HEK293 (cell line): ENCODE measurements around the gene SERTAD4.

Source experiments
- CTCF ChIA-PET: fragments of 350-600 bp; formaldehyde crosslinking; extraction: SDS; loops from one replicate; lab custom pipeline; 2021; ENCODE audit warnings: antibody characterized with exemption; lab: Yijun Ruan, JAX
- POLR2A ChIA-PET: fragments of 300-600 bp; formaldehyde crosslinking; extraction: SDS; loops from one replicate; lab custom pipeline; 2020; ENCODE audit warnings: antibody characterized with exemption, inconsistent platforms; lab: Yijun Ruan, JAX
- H3K27ac ChIP-seq: fragments of 200-500 bp; sonication (Bioruptor generic); 2 replicates; pipeline ENCODE4 v1.5.1; 2014; ENCODE audit warnings: low read depth, low read length, control low read depth, inconsistent platforms; ENCODE audit errors: extremely low read depth
- H3K36me3 ChIP-seq, 2 experiments: fragments of 200-500 bp in 1 of 2; sonication (Bioruptor generic) in 1 of 2; 1 replicate in 1 of 2; 2 replicates in 1 of 2; pipeline ENCODE4 v1.5.1; 2014 to 2017; ENCODE audit warnings: inconsistent platforms in 2 of 2, low read length in 2 of 2; ENCODE audit not compliant: control insufficient read depth in 2 of 2, insufficient read depth in 1 of 2
- H3K4me1 ChIP-seq: fragments of 200-500 bp; sonication (Bioruptor generic); 2 replicates; pipeline ENCODE4 v1.5.1; 2014; ENCODE audit warnings: mild to moderate bottlenecking, low read length, inconsistent platforms; ENCODE audit not compliant: control insufficient read depth, insufficient read depth
- H3K4me3 ChIP-seq: 2 replicates; pipeline ENCODE4 v1.5.1; 2011; ENCODE audit warnings: low read depth, mild to moderate bottlenecking, control low read depth, low read length, moderate library complexity
- H3K9me3 ChIP-seq: fragments of 200-500 bp; sonication (Bioruptor generic); 2 replicates; pipeline ENCODE4 v1.5.1; 2014; ENCODE audit warnings: low read depth, low read length, inconsistent platforms; ENCODE audit not compliant: control insufficient read depth, insufficient read depth
- KLF8 ChIP-seq: fragments of 450-650 bp; formaldehyde crosslinking; IDR thresholded peaks from 2 replicates; pipeline ENCODE4 v1.5.1; 2016; ENCODE audit warnings: missing biosample characterization, missing genetic modification characterization
- REPIN1 ChIP-seq: fragments of 450-650 bp; formaldehyde crosslinking; IDR thresholded peaks from 2 replicates; pipeline ENCODE4 v1.5.1; 2017; ENCODE audit warnings: missing biosample characterization, missing genetic modification characterization, low read depth
- SCRT2 ChIP-seq: fragments of 450-650 bp; formaldehyde crosslinking; IDR thresholded peaks from 2 replicates; pipeline ENCODE4 v1.5.1; 2016; ENCODE audit warnings: missing biosample characterization, missing genetic modification characterization
- ZBTB1 ChIP-seq: fragments of 450-650 bp; formaldehyde crosslinking; IDR thresholded peaks from 2 replicates; pipeline ENCODE4 v1.5.1; 2016; ENCODE audit warnings: missing biosample characterization, missing genetic modification characterization
- ZBTB7A ChIP-seq: fragments of 450-650 bp; formaldehyde crosslinking; IDR thresholded peaks from 2 replicates; pipeline ENCODE4 v1.5.1; 2016; ENCODE audit warnings: low read depth, missing biosample characterization, missing genetic modification characterization
- ZFP3 ChIP-seq: fragments of 450-650 bp; formaldehyde crosslinking; IDR thresholded peaks from 2 replicates; pipeline ENCODE4 v1.5.1; 2016; ENCODE audit warnings: low read depth, missing biosample characterization, missing genetic modification characterization
- ZNF16 ChIP-seq: fragments of 450-650 bp; formaldehyde crosslinking; IDR thresholded peaks from 2 replicates; pipeline ENCODE4 v1.5.1; 2016; ENCODE audit warnings: low read depth, missing biosample characterization, missing genetic modification characterization
- ZNF169 ChIP-seq: fragments of 450-650 bp; formaldehyde crosslinking; IDR thresholded peaks from 2 replicates; pipeline ENCODE4 v1.5.1; 2016; ENCODE audit warnings: missing biosample characterization, missing genetic modification characterization
- ZNF274 ChIP-seq, 2 experiments: fragments of 200-500 bp in 1 of 2; fragments of 450-650 bp in 1 of 2; sonication (Bioruptor generic) in 1 of 2; formaldehyde crosslinking in 1 of 2; IDR thresholded peaks; 2 replicates each; pipeline versions ENCODE4 v1.5.1 to v1.6.1; 2014 to 2016; ENCODE audit warnings: borderline replicate concordance in 1 of 2, inconsistent platforms in 1 of 2, low read length in 1 of 2, missing biosample characterization in 1 of 2, missing genetic modification characterization in 1 of 2
- ZNF423 ChIP-seq: fragments of 450-650 bp; formaldehyde crosslinking; IDR thresholded peaks from 2 replicates; pipeline ENCODE4 v1.5.1; 2016; ENCODE audit warnings: missing biosample characterization, missing genetic modification characterization
- ZNF623 ChIP-seq: fragments of 450-650 bp; formaldehyde crosslinking; IDR thresholded peaks from 2 replicates; pipeline ENCODE4 v1.5.1; 2016; ENCODE audit warnings: missing biosample characterization, missing genetic modification characterization
- ZNF629 ChIP-seq: fragments of 450-650 bp; formaldehyde crosslinking; IDR thresholded peaks from 2 replicates; pipeline ENCODE4 v1.5.1; 2017; ENCODE audit warnings: missing biosample characterization, missing genetic modification characterization
- ZNF768 ChIP-seq: fragments of 450-650 bp; formaldehyde crosslinking; IDR thresholded peaks from 2 replicates; pipeline ENCODE4 v1.5.1; 2018; ENCODE audit warnings: missing biosample characterization, mild to moderate bottlenecking, missing genetic modification characterization
- ZSCAN30 ChIP-seq: fragments of 450-650 bp; IDR thresholded peaks from 2 replicates; pipeline ENCODE4 v1.5.1; 2018; ENCODE audit warnings: missing biosample characterization, mild to moderate bottlenecking, missing genetic modification characterization, moderate library complexity
- TF ChIP-seq, protein P1 (sequence below): fragments of 450-650 bp; formaldehyde crosslinking; IDR thresholded peaks from 2 replicates; pipeline ENCODE4 v1.5.1; 2017; ENCODE audit warnings: missing biosample characterization, missing genetic modification characterization
- TF ChIP-seq, protein P2 (sequence below): fragments of 450-650 bp; formaldehyde crosslinking; IDR thresholded peaks from 2 replicates; pipeline ENCODE4; 2016; ENCODE audit warnings: missing biosample characterization, missing genetic modification characterization
- TF ChIP-seq, protein P3 (sequence below): fragments of 450-650 bp; formaldehyde crosslinking; IDR thresholded peaks from 2 replicates; pipeline ENCODE4 v1.5.1; 2016; ENCODE audit warnings: missing biosample characterization, missing genetic modification characterization
- TF ChIP-seq, protein P4 (sequence below): fragments of 450-650 bp; formaldehyde crosslinking; IDR thresholded peaks from 2 replicates; pipeline ENCODE4 v1.5.1; 2016; ENCODE audit warnings: missing biosample characterization, missing genetic modification characterization, low read depth

Gene SERTAD4

DNA sequence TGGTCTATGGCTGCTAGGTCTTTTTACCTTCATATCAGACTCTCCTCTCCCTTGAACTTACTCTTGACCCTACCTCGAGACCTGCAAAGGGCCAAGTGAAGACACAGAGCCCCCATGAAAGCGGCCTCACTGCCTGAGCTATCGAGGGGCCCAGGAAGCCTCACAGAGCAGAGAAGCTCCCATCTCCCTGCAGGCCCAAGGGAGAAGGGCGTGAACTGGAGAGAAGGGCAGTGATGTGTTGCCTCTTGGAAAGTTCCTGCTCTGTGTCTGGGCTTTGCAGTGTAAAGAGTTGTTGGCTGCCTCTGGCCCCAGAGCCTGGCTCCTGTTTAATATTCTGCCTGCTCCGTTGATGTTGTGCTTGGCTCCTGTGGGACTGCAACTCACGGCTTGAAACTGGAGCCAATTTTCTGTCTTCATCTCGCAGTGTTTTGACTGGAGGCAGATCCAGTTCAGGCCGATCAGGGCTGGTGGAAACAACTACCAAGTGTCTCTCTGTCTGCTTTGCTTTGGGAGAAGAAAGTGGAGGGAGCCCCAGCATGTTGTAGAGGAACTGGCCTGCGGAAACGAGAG, 4.3 kb downstream of the SERTAD4 start (continued):
- no peak for TF ChIP-seq ZBTB1 (tag by site-specific recombination)
- TF ChIP-seq, protein P1, sequence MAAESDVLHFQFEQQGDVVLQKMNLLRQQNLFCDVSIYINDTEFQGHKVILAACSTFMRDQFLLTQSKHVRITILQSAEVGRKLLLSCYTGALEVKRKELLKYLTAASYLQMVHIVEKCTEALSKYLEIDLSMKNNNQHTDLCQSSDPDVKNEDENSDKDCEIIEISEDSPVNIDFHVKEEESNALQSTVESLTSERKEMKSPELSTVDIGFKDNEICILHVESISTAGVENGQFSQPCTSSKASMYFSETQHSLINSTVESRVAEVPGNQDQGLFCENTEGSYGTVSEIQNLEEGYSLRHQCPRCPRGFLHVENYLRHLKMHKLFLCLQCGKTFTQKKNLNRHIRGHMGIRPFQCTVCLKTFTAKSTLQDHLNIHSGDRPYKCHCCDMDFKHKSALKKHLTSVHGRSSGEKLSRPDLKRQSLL (tag by site-specific recombination), result peak; percentile 48
- no peak for TF ChIP-seq ZNF629 (tag by site-specific recombination)
- TF ChIP-seq ZNF274 (IDR thresholded peaks at IDR 0.05; ENCODE audit: low read length), result no peak
- no peak for TF ChIP-seq ZNF274 (tag by site-specific recombination; IDR thresholded peaks at IDR 0.05; ENCODE audit: borderline replicate concordance)
- TF ChIP-seq ZFP3 (tag by site-specific recombination), result no peak
- TF ChIP-seq REPIN1, result no peak
- TF ChIP-seq, protein P2, sequence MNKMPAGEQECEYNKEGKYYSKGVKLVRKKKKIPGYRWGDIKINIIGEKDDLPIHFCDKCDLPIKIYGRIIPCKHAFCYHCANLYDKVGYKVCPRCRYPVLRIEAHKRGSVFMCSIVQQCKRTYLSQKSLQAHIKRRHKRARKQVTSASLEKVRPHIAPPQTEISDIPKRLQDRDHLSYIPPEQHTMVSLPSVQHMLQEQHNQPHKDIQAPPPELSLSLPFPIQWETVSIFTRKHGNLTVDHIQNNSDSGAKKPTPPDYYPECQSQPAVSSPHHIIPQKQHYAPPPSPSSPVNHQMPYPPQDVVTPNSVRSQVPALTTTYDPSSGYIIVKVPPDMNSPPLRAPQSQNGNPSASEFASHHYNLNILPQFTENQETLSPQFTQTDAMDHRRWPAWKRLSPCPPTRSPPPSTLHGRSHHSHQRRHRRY (tag by site-specific recombination), result no peak
- TF ChIP-seq ZNF623 (tag by site-specific recombination), result no peak
- no peak for TF ChIP-seq ZNF169 (tag by site-specific recombination)
- TF ChIP-seq, protein P3, sequence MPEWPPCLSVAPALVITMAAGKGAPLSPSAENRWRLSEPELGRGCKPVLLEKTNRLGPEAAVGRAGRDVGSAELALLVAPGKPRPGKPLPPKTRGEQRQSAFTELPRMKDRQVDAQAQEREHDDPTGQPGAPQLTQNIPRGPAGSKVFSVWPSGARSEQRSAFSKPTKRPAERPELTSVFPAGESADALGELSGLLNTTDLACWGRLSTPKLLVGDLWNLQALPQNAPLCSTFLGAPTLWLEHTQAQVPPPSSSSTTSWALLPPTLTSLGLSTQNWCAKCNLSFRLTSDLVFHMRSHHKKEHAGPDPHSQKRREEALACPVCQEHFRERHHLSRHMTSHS (tag by site-specific recombination), result no peak
- 0 out of 2 replicates have a peak, but pooled peaks have one; percentile 10 for TF ChIP-seq ZNF423 (tag by site-specific recombination)
- peak; percentile 85 for TF ChIP-seq ZSCAN30 (tag by site-specific recombination)
- TF ChIP-seq KLF8, result no peak
- no peak for TF ChIP-seq SCRT2 (tag by site-specific recombination)
- no peak for TF ChIP-seq ZNF768 (tag by site-specific recombination)

DNA sequence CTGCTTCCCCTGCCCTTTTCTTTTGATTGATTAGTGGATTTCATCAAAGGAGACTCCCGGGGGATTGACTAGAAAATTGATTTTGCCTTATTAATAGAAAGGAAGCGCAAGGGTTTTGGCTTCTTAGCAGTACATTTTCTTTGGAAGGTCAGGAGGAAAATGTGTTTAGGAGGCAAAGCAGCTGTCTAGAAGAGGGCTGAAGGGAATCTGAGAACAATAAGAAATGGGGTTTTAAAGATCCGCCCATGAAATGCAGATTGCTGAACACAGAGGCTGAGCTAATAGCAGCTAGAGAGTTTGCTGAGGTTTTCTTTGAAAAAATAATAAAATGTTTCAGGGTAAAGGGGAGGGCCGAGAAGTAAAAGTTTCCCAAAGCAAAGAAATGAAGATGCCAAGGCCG, 4.9 kb downstream of the SERTAD4 start:
- no peak overlapping the region for H3K4me3 ChIP-seq
- POLR2A ChIA-PET, result interaction anchor here (0.7 to 2.0 kb wide), 4 partner anchors 9 to 74 kb away, joined by 3 to 7 read pairs (median 3); no protein-coding TSS in a partner anchor
- H3K36me3 ChIP-seq, result peaks cover 13 to 22% of the 10 kb centered on the region in 2 experiments; a peak in 2 of 3 replicates
- TF ChIP-seq, protein P4, sequence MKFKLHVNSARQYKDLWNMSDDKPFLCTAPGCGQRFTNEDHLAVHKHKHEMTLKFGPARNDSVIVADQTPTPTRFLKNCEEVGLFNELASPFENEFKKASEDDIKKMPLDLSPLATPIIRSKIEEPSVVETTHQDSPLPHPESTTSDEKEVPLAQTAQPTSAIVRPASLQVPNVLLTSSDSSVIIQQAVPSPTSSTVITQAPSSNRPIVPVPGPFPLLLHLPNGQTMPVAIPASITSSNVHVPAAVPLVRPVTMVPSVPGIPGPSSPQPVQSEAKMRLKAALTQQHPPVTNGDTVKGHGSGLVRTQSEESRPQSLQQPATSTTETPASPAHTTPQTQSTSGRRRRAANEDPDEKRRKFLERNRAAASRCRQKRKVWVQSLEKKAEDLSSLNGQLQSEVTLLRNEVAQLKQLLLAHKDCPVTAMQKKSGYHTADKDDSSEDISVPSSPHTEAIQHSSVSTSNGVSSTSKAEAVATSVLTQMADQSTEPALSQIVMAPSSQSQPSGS (tag by site-specific recombination), result no peak
- no peak for TF ChIP-seq ZBTB7A (tag by site-specific recombination)
- no peak for TF ChIP-seq ZNF274 (IDR thresholded peaks at IDR 0.05; ENCODE audit: low read length)
- no peak for TF ChIP-seq ZNF274 (tag by site-specific recombination; IDR thresholded peaks at IDR 0.05; ENCODE audit: borderline replicate concordance)
- TF ChIP-seq ZNF16 (tag by site-specific recombination), result 0 out of 2 replicates have a peak, but pooled peaks have one; percentile 2
- peaks cover 46% of the 10 kb centered on the region for H3K4me1 ChIP-seq
- H3K9me3 ChIP-seq, result no peaks in the 10 kb centered on the region
- CTCF ChIA-PET, result interaction anchor here (0.7 to 1.9 kb wide), 2 partner anchors 26 to 55 kb away, joined by 3 to 9 read pairs; no protein-coding TSS in a partner anchor
- peak overlapping the region; percentile 99 for H3K27ac ChIP-seq
